ENCODE results near the gene GMDS.

- TF ChIP-seq CTCF (IDR thresholded peaks at IDR 0.05; ENCODE audit: low read depth, low read length) (no peak), EZH2phosphoT487 (IDR thresholded peaks at IDR 0.05; ENCODE audit: low read depth) (no peak)
Measured at GRCh38 chr6:1663511-1663910, 581.9 kb downstream of the GMDS start.

Data from OCI-LY3 (cell line).